Stimulated activated CD4-positive, alpha-beta T cell treated with anti-CD3 and anti-CD28 coated beads, TNF-alpha, amount 100 ng/mL, for 48 hours (primary cell): ENCODE data around the gene PRKAG2.
"Not testable (repeated sequence)": the region's sequence is repeated elsewhere in the genome, so short reads cannot be mapped to it uniquely, and the experiment has no call there.

Source experiments
- DNase-seq, 3 donors: peaks; one replicate each; pipeline ENCODE4 v3.0.0-alpha.2; 2020; ENCODE audit warnings: low read depth in 3 of 3

PRKAG2 gene

DNA sequence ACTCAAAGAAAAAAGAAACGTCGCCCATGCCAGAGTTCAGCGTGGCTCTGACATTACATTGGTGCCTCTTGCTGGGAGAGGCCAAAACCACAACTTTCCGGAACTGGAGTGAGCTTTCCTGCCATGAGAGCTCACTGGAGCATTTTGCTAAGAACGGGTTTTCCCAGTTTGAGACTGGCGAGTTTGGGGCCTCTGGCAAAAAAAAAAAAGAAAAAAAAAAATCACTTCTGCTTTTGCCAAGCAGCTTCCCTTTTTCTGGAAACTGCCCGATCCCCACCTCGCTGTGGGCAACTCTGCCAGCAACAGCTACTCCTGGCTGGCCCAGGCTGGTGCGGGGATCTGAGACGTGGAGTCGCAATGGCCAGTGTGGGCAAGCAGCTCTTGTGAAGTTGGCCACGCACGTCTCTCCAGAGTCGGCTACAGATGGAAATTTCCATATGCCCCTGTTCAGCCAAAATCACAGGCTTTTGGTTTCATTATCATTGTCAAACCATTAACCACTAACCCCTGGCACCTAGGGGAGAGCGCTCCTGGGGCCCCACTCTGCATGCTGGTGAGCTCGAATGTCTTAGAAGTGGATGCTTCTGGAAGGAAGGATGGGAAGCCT lies 25.7 kb downstream of the PRKAG2 start:
- peak in 1 of 3 donors; percentile 8 for DNase-seq

DNA sequence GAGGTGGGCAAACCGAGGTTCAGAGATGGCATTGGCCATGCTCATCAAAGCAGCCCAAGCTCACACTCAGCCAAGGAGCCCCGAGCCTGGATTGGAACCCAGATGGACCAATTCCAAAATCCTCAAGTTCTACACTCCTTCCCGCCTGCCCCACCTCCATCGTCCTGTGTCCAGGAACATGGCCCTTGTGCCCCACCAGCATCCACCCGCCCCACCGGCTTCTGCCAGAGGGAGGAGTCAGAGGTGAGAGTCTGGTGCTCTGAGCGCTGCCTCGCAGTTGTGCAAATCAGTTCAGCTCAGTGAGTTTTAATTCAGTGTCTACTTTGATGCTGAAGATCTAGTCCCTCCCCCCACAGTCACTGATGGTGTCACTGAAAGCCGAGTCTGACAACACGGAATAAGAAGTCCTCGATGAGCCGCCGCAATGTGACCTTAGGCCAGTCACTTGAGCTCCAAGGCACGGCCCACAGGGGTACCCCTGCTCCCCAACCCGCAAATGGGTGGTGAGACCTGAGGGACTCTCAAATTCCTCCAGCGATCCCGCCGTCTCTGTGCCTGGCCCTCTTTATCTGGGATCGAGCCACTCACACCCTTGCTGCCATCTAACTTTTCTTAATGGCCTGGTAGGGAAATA lies 26.3 kb downstream of the PRKAG2 start:
- no peak for DNase-seq

DNA sequence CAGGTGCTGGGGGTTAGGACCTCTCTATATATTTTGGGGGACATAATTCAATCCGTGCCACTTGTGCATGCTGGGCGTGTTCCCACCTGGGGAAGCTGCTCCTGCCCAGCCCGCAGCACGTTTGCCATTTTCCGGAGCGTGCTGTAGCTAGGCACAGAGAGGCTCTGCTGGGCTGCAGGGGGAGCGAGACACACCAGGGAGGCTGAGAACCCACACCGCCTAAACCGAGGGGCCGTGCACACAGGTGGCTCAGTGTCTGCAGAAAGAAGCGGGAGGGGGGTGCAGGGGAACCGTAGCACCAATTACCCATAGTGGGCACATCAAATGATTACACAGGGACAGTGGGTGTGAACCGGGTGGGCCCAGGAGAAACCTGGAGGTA lies 27.0 kb downstream of the PRKAG2 start:
- no peak for DNase-seq

DNA sequence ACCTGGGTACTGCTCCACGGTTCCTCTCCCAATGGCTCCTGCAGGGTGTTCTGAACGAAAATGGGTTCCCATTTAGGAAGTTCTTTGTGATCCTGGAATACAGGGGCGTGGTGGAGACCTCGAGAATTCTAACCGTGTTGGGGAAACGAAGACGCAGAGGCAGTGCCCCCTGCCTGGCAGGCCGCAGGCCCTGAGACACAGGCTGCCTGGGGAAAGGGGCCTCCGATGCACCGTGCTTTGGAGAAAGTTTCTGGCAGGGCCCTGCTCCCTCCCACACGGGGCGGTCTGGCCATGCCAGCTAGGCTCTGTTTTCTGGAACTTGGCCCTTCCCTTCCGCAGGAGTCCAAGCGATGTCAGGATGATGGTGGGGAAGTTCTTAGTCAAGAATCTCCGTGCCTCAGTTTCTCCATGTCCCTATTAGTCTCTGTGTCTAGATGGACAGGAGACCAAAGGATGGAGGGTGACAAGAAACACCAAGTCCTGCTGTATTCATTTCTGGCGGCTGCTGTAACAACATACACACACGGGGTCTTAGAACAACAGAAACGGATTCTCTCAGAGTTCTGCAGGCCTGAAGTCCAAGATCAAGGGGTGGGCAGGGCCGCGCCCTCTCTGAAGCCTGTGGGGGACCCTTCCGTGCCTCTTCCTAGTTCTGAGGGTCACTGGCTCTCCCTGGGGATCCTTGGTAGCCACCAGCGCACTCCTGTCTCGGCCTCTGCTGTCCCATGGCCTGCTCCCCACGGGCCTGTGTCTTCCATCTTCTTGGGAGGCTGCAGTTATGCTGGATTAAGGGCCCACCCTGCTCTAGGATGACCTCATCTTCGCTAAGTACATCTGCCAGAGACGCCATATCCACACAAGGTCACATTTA lies 27.7 kb downstream of the PRKAG2 start:
- DNase-seq, result no peak

DNA sequence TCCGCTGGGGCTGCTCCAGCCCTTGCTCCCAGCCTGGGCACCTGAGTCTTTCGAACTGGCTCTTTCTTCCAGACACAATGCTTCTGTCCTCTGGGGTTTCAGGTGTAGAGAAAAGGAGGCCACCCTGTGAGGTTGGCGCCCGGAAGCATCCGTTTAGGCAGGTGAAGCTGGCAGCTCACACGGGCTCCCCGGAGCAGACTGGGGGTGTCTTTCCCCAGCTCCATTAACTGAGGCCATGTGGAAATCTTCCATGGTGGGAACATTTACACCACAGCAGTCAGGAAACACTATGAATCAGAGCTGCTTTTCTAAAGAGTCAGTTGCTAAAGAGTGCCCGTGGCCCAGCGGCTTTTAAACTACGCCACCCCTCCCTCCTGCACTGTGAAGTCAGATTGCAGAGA lies 29.2 kb downstream of the PRKAG2 start:
- DNase-seq, result no peak

DNA sequence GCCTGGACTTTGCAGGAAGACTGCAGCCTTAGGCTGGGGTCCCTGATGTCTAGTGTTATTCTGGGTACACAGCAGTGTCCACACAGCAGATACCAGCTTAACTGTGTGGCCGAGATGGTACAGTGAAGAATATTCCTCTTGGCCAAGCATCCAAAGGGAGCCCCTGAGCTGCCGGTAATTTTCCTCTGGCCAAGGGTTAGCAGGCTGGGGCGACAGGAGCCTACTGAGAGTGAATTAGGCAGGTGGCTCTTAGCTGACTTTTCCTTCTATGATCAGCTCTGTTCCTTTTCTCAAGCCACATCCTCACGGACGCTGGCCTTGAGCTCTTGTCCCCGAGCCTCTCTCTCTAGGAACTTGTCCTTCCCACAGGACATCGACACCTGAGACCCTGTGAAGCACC lies 29.8 kb downstream of the PRKAG2 start:
- DNase-seq, result no peak

DNA sequence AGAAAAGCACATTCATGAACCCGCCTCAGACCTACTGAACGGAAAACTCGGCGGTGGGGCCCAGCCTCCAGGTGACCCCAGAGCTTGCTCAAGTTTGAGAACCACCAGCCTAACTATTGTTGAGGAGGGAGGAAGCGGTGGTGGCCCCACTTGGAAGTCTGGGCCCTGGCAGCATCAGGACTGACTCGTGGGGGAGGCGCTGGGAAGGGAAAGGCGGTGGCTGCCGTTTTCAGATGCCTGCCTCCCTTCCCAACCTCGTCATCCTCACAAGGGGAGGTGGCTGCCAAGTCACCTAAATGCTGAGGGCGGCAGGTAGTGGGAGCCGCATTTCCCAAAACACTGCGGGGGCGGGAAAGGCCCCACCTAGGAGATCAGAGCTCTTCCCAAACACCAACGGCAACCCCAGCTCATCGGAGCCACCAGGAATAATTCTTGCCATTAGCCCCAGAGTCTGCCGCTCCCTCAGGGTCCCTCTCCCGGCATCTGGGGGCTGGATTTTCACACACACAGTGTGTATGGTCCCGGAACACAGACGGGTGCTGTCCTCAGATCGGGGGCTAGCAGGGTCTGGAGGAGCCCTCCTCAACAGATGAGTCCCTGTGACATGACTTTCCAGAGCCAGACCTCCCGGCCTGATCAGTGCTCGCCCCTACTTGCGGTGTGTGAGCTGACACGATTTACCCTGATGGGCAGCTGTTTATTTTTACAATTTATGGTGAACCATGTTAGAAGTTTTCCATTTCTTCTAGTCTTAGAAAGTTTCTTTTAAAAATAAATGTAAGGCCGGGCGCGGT lies 31.3 kb downstream of the PRKAG2 start:
- no peak for DNase-seq

DNA sequence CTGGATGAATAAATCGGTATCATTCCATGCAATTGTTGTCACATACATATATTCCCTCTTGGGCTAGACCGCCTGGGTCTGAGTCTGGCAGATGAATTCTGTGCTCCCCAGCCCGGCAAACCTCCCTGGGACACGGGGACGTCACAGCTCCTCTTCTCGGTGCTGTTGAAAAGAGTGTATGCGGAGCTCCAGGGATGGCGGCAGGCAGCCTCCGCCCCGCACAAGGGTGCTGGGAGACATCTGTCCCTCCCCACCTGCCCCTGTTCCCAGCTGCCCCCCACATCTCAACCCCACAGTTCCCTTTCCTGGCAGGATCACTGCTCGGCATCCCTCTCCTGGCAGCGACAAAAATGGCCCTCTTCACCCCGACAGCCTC lies 32.1 kb downstream of the PRKAG2 start:
- no peak for DNase-seq

DNA sequence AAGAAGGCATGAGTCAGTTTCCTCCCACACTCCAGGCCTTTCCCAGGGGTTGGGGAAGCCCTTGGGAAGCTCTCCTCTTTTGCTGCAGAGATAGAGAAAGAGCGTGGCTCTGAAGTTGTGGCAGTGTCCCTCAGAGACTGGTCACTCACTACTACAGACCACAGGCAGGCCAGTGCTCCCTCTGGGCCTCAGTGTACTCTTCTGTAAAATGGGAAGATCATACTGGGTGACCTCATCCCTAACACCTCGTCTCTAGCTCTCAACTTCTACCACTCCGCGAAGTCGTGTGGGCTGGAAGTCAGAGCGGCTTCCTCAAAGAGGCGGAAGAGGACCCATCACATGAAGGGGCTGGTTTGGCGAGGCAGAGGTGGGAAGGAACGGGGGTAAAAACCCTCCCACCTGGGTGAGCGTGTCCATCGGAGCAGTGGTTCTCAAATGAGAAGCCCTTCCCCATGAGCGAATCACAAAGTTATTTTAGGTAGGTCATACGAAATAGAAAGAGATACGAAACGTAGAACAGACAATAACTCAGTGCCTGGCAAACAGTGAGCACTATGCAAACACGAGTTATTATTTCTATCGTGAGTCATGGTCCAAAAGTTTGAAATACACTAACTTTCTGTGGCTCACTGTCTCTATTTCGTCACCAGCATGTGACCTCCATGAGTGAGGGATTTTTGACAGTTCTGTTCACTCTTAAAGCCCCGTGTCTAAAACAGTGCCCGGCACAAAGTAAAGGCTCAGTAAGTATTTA lies 32.7 kb downstream of the PRKAG2 start:
- no peak for DNase-seq

DNA sequence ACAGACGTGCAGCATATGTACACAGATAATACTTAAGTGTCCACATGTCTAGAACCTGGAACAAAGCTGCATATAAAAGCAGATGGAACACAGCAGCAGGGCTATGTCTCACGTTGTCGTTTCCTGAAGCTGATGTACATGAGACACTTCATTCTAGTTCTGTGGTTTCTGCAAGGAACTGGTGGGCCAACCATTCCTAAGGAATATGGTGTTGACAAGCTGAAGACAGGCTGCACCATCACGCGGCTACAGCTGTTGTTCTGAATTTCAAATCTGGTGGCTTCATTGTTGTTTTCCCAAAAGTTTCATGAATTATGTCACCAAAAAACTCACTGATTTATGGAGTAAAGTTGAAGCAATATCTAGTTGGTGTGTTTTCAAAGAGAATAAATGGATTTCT lies 33.7 kb downstream of the PRKAG2 start:
- no peak for DNase-seq

DNA sequence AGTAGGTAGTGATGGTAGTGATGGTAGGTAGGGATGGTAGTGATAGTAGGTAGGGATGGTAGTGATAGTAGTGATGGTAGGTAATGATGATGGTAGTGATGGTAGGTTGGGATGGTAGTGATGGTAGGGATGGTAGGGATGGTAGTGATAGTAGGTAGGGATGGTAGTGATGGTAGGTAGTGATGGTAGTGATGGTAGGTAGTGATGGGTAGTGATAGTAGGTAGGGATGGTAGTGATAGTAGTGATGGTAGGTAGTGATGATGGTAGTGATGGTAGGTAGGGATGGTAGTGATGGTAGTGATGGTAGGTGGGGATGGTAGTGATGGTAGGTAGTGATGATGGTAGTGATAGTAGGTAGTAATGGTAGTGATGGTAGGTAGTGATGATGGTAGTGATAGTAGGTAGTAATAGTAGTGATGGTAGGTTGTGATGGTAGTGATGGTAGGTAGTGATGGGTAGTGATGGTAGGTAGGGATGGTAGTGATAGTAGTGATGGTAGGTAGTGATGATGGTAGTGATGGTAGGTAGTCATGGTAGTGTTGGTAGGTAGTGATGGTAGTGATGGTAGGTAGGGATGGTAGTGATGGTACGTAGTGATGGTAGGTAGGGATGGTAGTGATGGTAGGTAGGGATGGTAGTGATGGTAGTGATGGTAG lies 35.4 kb downstream of the PRKAG2 start:
- DNase-seq, result not testable (repeated sequence)

DNA sequence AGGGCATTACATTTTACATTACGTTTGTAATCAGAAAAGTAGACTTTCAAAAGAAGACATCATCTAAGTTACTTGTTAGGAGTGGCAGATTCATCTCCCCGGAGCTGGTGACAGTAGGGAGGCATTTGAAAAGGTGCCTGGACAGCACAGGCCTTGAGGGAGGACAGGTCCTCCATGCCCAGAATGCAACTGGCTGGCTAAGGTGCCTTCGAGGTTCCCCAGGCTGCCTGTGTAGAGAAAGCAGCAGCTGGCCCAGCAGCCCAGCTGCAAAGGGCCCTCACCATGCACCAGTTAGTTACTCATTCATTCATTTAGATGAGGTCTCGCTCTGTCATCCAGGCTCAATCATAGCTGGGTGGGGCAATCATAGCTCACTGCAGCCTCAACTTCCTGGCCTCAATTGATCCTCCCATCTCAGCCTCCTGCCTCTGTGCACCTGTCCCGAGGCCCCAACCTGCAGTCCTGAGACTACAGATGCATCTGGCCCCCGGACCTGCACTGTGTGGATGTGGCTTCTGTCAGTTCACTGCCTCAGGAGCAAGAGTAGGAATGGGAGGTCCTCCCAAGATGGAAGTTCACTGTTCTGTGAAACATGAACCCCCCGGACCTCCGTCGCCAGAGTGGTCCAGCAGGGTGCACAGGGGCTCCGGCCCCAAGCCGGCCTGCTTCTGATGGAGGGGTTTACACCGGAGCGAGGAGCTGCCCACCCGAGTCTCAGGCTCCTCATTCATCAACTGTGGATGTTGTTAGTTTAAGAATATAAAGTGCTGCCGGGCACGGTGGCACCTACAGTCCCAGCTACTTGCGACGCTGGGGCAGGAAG lies 36.6 kb downstream of the PRKAG2 start:
- no peak for DNase-seq

DNA sequence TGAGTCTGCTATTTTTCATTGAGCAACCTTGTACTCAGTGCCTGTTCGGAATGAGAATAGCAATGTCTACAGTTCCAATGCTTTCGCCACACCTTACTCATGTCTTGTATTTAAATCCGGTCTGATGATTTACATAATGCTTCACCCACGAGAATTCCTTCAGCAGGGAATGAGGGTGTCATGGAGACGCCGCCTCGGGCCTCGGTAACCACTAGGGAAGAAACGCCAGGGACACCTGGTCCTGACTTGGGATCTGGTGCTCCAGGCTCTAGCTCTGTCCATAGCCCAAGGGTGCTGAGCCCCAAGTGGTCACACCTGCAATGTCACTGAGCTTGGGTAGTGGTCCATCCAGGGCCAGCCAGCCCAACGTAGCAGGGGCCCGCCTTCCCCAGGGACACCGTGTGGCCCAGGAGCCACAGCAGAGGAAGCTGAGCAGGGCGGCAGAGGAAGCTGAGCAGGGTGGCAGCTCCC lies 37.4 kb downstream of the PRKAG2 start:
- no peak for DNase-seq

DNA sequence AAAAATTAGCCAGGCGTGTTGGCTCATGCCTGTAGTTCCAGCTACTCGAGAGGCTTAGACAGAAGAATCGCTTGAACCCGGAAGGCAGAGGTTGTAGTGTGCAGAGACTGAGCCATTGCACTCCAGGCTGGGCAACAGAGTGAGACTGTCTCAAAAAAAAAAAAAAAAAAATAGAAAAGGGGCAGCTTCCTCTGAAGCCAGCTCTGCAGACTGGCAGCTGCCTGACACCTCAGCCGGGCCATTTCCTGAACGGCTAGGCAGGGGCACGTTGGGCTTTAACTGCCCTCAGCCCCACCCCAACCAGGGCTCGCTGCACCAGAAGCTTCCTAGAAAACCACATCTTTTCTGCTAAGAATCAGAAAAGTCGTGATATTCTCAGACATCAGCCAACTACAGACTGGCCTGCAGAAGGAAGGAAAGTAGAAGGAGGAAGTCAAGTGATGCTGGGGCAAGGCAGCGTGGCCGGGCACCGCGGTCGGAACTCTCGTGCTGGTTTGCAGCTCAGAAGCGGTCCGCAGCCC lies 38.0 kb downstream of the PRKAG2 start:
- DNase-seq, result no peak

DNA sequence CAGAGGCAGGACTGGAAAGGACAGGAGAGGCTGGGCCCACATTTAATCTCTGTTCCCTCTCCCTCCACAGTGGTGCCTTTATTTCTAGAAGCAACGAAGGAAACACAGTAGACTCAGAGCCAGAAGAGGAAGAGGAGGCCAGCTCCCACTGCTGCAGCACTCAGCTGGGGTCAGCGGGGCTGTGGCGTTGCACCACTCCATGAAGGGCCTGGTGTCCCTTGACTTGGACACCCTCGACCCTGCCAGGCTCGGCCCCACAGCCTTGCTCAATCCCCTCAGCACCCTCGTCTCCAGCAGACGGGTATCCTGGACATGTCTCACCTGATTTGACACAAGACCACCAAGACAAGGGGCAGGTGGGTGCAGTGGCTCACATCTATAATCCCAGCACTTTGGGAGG lies 38.8 kb downstream of the PRKAG2 start:
- no peak for DNase-seq

DNA sequence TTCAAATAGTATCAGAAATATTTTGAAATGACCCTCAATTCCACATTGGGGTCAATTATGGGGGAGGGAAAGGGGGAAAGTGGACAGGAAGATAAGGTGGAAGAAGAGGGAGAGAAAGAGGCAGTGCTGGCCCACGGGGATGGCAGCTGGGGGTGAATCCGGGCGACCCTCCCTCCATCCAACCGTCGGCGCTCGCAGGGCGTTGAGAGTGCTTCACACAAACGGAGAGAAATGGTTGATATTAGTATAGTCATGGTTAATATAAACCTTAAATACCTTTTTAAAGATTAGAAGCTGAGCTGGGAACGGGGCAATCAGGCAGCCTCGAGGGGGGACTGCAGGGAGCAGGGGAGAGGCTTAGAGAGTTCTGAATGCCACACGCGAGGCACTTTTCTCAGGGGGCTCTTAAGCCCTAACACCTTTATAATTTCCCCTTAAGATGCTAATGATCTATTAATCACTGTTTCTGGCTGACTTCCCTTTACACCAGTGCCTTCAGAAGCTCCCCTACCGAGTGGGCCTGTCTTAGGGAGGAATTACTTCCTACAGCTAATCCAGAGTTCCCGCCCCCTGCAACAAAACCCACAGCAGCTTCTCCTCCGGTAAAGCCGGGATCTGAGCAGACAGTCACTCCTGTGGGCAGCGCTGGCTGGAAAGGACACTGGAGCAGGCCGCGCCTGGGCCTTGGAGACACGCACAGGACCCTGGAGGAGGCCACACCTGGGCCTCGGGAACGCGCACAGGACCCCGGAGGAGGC lies 39.5 kb downstream of the PRKAG2 start:
- no peak for DNase-seq

DNA sequence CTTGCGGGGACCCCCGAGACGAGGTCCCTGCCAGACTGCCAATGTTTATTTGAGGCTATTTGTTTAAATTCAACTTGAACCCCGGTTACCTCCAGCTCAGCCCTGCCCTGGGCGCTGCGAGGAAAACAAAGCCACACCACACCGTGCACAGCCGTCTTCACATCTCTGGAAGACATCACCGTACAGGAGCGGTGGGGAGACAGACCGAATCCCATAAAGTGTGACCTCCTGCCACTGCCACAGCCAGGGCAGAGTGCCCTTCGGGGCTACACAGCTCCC lies 40.0 kb downstream of the PRKAG2 start:
- no peak for DNase-seq

DNA sequence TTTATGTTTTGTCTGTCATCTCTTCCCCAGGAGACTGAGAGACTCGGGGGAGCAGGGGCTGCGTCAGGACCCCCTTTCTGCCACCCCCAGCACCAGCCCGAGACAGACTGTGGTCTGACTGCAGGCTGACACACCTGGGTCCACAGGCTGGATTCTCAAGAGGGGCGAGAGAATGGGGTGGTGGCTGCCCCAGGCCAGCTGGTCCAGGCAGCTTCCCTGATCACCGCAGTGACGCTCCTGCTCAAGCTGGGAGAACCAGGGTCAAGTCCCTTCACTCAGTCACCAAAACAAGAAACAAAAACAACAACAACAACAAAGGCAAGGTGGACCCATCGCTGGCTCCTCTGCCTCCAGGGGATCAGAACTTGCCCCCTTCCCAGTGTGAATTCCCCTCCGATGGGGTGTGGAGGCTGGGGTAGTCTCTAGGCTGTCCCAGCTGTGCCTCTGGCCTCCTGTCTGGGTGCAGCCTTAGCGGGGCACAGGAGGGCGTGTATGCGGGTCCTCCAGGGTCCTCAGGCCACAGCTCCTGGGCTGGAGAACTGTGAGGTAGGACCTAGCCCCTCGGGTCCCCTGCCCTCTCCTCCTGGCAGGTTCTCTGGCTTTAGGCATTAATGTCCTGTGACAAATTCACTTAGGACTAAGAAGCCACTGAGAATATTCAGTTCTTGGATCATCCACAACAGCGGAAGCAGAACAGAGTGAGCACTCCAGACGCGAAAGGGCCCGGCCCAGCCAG lies 40.6 kb downstream of the PRKAG2 start:
- no peak for DNase-seq

DNA sequence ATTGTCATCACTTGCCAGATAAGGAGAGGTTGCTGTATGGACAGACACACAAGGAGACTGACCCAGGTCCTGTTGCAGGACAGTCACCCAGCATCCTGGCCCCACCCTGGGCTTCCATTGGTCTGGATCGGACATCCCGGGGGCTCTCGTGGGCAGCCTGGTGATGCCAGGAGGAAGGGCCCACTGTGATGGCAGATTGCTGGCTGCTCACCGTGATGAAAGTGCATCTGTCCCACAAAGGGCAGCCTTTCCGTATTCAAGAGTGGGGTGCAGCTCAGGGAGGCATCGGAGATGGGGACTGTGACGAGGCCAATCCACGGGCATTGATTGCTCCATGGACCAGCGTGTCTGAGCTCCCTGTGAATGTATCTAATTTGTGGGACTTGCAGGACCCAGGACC lies 41.3 kb downstream of the PRKAG2 start:
- no peak for DNase-seq
